ENCODE results near the gene IL1RL2.

DNA sequence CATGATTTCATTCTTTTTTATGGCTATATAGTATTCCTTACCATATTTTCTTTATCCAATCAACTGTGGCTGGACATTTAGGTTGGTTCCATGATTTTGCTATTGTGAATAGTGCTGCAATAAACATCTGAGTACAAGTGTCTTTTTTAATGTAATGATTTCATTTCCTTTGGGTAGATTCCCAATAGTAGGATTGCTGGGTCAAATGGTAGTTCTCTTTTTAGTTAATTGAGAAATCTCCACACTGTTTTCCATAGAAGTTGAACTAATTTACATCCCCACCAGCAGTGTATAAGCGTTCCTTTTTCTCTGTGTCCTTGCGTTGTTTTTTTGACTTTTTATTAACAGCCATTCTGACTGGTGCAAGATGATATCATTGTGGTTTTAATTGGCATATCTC, 65.4 kb downstream of the IL1RL2 start:
- TF ChIP-seq, protein P1, sequence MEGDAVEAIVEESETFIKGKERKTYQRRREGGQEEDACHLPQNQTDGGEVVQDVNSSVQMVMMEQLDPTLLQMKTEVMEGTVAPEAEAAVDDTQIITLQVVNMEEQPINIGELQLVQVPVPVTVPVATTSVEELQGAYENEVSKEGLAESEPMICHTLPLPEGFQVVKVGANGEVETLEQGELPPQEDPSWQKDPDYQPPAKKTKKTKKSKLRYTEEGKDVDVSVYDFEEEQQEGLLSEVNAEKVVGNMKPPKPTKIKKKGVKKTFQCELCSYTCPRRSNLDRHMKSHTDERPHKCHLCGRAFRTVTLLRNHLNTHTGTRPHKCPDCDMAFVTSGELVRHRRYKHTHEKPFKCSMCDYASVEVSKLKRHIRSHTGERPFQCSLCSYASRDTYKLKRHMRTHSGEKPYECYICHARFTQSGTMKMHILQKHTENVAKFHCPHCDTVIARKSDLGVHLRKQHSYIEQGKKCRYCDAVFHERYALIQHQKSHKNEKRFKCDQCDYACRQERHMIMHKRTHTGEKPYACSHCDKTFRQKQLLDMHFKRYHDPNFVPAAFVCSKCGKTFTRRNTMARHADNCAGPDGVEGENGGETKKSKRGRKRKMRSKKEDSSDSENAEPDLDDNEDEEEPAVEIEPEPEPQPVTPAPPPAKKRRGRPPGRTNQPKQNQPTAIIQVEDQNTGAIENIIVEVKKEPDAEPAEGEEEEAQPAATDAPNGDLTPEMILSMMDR (conservative IDR thresholded peaks at IDR 0.05; ENCODE audit: low read depth, low read length): no peak
- TF ChIP-seq EZH2 (IDR thresholded peaks at IDR 0.05; ENCODE audit: borderline replicate concordance, low read depth, low read length, poor library complexity, severe bottlenecking): no peak
